Measurements from ENCODE around the gene TMEM60. TPM values are rescaled to one million over a fixed set of nuclear protein-coding genes. Genes with fewer than 3 reads are reported as not detected.

The TMEM60 gene
- total RNA-seq, 1 donor from 2014 or later, result 7.4 TPM

DNA sequence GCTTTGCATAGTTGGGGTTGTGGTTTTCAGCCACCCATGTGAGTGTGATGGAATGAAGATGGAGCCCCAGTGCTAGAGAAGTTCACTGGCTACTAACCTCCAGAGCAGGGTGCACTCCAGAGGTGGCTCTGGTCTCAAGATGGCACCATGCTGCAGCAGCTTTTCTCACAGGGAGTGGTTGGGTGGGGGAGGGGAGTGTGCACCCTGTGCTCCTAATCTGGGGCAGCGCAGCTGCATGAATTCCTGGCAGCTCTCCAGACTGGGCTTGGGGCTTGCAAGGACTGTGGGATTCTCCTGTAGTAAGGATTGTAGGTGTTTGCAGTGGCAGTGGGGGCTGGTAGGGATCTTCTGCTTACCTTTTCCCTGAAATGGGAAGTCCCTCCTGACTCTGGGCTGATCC is 24.0 kb upstream of the TMEM60 start:
- no peaks in the 10 kb centered on the region for H3K36me3 ChIP-seq (ENCODE audit: control insufficient read depth, insufficient read depth, low read length)
- TF ChIP-seq, protein P1, sequence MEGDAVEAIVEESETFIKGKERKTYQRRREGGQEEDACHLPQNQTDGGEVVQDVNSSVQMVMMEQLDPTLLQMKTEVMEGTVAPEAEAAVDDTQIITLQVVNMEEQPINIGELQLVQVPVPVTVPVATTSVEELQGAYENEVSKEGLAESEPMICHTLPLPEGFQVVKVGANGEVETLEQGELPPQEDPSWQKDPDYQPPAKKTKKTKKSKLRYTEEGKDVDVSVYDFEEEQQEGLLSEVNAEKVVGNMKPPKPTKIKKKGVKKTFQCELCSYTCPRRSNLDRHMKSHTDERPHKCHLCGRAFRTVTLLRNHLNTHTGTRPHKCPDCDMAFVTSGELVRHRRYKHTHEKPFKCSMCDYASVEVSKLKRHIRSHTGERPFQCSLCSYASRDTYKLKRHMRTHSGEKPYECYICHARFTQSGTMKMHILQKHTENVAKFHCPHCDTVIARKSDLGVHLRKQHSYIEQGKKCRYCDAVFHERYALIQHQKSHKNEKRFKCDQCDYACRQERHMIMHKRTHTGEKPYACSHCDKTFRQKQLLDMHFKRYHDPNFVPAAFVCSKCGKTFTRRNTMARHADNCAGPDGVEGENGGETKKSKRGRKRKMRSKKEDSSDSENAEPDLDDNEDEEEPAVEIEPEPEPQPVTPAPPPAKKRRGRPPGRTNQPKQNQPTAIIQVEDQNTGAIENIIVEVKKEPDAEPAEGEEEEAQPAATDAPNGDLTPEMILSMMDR (IDR thresholded peaks at IDR 0.05; ENCODE audit: insufficient read depth, low read length, severe bottlenecking), result no peak
- no peak overlapping the region for H3K4me3 ChIP-seq (ENCODE audit: low read depth, low read length)
- DNase-seq (ENCODE audit: low read depth), result no peak
- no peak for FAIRE-seq
- no peaks in the 10 kb centered on the region for H3K27me3 ChIP-seq (ENCODE audit: control insufficient read depth, insufficient read depth, low read length)

DNA sequence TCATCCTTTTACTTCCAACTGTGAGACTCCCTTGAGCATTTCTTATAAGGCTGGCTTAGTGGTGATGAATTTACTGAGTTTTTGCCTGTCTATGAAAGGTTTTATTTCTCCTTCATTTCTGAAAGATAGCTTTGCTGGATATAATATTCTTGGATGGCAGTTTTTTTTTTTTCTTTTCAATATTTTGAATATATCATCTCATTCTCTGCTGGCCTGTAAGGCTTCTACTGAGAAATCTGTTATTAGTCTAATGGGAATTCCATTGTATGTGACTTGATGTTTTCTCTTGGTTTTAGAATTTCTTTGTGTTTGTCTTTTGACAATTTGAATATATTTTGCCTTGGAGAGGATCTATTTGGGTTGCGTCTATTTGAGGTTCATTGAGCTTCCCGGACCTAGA is 22.7 kb upstream of the TMEM60 start:
- no peaks in the 10 kb centered on the region for H3K36me3 ChIP-seq (ENCODE audit: control insufficient read depth, insufficient read depth, low read length)
- DNase-seq (ENCODE audit: low read depth) (no peak), FAIRE-seq (no peak)
- H3K4me3 ChIP-seq (ENCODE audit: low read depth, low read length), result no peak overlapping the region
- TF ChIP-seq, protein P1 (IDR thresholded peaks at IDR 0.05; ENCODE audit: insufficient read depth, low read length, severe bottlenecking), result no peak
- no peaks in the 10 kb centered on the region for H3K27me3 ChIP-seq (ENCODE audit: control insufficient read depth, insufficient read depth, low read length)

GRCh38 chr7:77819021-77819420 is 20.8 kb upstream of the TMEM60 start:
- no peaks in the 10 kb centered on the region for H3K36me3 ChIP-seq (ENCODE audit: control insufficient read depth, insufficient read depth, low read length)
- H3K4me3 ChIP-seq (ENCODE audit: low read depth, low read length), result no peak overlapping the region
- no peaks in the 10 kb centered on the region for H3K27me3 ChIP-seq (ENCODE audit: control insufficient read depth, insufficient read depth, low read length)
- TF ChIP-seq, protein P1 (IDR thresholded peaks at IDR 0.05; ENCODE audit: insufficient read depth, low read length, severe bottlenecking), result no peak
- no peak for FAIRE-seq
- DNase-seq (ENCODE audit: low read depth), result no peak

DNA sequence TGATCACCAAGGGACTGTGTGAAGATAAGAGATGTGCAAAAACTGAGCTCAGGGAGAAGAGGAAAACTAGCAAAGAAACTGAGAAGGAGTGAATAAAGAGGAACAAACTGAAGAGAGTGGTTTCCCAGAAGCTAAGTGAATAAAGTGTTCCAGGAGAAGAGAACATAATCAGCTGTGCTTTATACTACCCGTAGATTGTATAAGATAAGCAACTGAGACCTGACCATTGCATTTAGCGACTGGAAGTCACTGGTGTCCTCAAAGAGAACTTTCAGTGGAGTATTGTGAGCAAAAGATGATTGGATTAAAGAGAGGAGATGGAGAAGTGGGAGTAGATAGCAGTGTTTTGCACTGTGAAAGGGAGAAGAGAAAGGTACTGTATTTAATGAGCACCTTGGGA is 14.9 kb upstream of the TMEM60 start:
- DNase-seq (ENCODE audit: low read depth), result no peak
- no peaks in the 10 kb centered on the region for H3K36me3 ChIP-seq (ENCODE audit: control insufficient read depth, insufficient read depth, low read length)
- TF ChIP-seq, protein P1 (IDR thresholded peaks at IDR 0.05; ENCODE audit: insufficient read depth, low read length, severe bottlenecking), result no peak
- H3K27me3 ChIP-seq (ENCODE audit: control insufficient read depth, insufficient read depth, low read length), result no peaks in the 10 kb centered on the region
- no peak for FAIRE-seq
- H3K4me3 ChIP-seq (ENCODE audit: low read depth, low read length), result no peak overlapping the region

- DNase-seq (ENCODE audit: low read depth) (peak; percentile 82), FAIRE-seq (no peak)
- H3K36me3 ChIP-seq (ENCODE audit: control insufficient read depth, insufficient read depth, low read length), result no peaks in the 10 kb centered on the region
- TF ChIP-seq, protein P1 (IDR thresholded peaks at IDR 0.05; ENCODE audit: insufficient read depth, low read length, severe bottlenecking), result no peak
- no peaks in the 10 kb centered on the region for H3K27me3 ChIP-seq (ENCODE audit: control insufficient read depth, insufficient read depth, low read length)
- no peak overlapping the region for H3K4me3 ChIP-seq (ENCODE audit: low read depth, low read length)
These were observed 14.1 kb upstream of the TMEM60 start for GRCh38 chr7:77812290-77812685.

DNA sequence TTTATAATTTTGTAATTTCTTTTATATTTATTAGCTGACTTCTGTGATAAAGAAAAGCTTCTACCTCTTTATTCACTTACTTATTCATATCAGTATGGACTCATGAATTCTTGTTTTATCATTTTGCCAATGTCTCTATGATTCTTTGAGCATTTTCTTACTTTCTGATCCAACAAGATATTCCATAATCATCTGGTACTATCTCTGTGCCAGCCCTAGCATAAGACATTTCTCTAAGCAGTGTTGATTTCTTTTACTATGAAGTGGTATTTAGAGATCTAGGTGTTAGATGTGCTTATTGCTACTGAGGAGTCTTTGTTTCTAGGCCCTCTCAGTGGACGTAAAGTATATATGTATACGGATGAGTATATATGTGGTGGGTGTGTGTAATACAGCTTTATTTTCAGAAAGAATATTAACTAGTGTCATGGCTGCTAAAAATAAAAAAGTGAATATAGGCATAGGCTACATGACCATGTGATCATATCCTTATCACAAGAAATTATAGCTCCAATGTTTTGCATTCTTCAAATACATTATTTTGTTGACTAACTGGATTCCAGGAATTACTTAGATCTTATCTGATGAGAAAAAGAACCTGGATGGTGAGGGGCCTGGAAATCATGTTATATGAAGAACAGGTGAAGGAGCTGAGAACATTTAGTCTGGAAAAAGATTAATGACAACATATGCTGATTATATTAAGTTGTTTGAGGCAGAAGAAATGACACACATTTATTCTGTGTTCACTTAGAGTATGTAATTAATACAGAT is 13.5 kb upstream of the TMEM60 start:
- TF ChIP-seq, protein P1 (IDR thresholded peaks at IDR 0.05; ENCODE audit: insufficient read depth, low read length, severe bottlenecking), result no peak
- Histone ChIP-seq H3K36me3 (ENCODE audit: control insufficient read depth, insufficient read depth, low read length) (no peaks in the 10 kb centered on the region), H3K27me3 (ENCODE audit: control insufficient read depth, insufficient read depth, low read length) (no peaks in the 10 kb centered on the region), H3K4me3 (ENCODE audit: low read depth, low read length) (no peak overlapping the region)
- DNase-seq (ENCODE audit: low read depth), result no peak
- no peak for FAIRE-seq

Data from bronchial epithelial cell (primary cell).